HG02938 (cell line): ENCODE measurements around the gene TAX1BP1.

Source experiments
- ATAC-seq: cut with Tn5 transposase; IDR thresholded peaks from one replicate; pipeline ENCODE4 v1.9.1; 2021; ENCODE audit warnings: mild to moderate bottlenecking, moderate library complexity; ENCODE audit not compliant: unreplicated experiment

TAX1BP1 gene

GRCh38 chr7:27739909-27740448 lies at the start of gene TAX1BP1:
Gene TAX1BP1 (plus strand): TSS chr7:27740162. CDS start chr7:27748525, 8,363 bp downstream.
- ATAC-seq = peak; percentile 92

DNA sequence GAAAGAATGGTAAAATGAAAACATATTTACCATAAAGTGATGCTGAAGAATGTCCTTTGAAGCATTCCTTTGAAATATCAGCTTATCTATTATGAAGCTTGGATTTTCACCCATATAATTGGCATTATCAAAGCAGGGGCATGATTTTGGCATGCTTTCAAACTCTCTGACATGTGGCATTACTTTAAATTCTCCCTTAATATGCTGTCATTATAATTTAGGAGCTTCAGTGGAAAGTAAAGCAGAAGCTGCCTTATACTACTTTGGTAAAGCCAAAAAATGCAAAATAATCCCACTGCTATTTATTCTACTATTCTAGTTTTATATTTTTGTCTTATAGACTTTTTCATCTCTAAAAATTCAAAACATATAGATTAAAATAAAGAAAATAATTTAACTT lies 49.3 kb upstream of the TAX1BP1 start:
- ATAC-seq = no peak

GRCh38 chr7:27693794-27694193 lies 46.2 kb upstream of the TAX1BP1 start:
- no peak for ATAC-seq

- ATAC-seq = no peak
These were observed 44.9 kb upstream of the TAX1BP1 start for GRCh38 chr7:27695096-27695495.

DNA sequence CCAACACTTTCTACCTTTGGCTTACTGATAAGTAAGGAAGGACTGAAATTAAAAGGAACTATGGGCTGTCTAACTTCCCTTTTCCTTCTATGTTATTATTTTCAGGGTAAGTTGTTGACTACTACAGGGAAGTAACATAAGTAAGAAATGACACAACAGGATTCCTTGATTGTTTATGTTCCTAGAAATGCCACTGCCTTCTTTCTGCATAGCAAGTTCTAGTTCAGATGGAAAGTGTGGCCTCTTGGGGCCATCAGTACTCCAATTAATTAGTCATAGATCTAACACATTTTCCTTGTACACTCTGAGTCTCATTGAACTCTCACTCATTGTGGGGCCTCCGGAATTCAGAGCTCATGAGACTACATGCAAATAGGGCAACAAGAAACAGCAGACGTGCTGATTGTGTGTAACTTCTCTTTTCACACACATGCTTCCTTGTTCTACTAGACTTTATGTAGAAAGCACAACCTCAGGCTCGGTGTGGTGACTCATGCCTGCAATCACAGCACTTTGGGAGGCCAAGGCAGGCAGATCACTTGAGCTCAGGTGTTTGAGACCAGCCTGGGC lies 42.0 kb upstream of the TAX1BP1 start:
- ATAC-seq = no peak

DNA sequence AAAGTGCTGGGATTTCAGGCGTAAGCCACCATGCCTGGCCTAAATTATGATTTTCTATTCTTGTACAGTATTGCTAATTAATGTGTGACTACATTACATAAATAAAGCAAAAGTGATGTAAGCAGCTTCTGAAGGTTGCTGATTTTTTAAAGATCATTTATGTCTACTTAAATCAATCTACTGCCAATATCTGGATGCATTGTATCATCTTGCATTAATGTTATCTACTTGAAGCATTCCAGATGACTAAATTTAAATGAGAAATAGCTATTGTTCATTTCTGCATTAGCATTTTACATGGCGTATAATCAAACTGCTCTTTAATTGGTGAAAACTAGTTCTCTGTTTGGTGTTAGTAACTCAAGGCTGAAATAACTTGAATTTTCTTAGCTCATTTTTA lies 40.2 kb upstream of the TAX1BP1 start:
- no peak for ATAC-seq

- ATAC-seq = no peak
These were observed 39.5 kb upstream of the TAX1BP1 start for GRCh38 chr7:27700501-27700900.

- no peak for ATAC-seq
These were observed 36.8 kb upstream of the TAX1BP1 start for GRCh38 chr7:27703181-27703580.

GRCh38 chr7:27704422-27705199 lies 35.4 kb upstream of the TAX1BP1 start:
- ATAC-seq = no peak

GRCh38 chr7:27705200-27705594 lies 34.8 kb upstream of the TAX1BP1 start:
- ATAC-seq = no peak

- no peak for ATAC-seq
These were observed 31.5 kb upstream of the TAX1BP1 start for GRCh38 chr7:27708485-27708884.

DNA sequence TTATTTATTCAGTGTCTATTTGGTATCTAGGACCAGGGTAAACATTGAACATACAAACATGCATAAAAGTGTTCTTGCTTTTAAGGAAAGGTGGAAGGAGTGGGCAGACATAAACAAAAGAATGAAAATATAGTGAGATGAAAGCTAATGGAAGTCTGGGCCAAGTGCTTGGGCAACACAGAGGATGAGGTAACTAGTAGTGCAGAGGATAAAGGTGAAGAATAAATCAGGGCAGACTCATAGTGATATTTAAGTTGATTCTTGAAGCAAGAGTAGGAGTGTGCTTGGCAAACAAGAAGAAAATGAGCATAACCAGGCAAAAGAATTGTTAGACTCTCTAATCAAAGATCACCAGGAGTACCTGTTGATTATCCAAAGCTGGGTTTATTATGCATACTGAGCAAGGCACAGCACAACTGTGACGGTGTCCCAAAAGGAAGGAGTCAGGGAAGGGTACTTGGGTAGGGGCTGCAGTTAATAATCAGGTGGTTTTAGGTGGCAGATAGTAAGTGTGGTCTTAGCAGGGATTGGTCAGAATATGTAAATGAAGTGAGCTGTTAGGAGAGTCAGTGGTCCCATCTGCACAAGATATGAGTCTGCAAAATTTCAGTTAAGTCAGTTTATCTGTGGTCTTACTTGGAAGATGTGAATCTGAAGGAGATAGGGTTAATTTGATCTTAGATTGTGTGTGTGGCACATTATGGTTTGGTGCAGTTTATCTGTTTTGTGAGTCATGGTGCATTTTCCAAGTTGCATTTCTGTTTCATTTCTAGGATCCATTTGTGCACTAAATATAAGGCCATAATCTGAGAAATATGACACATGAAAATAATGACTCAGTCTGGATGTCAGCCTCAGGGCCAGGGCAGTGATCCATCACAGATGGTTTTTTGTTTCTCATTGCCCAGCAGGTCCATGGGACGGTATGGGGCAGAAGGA lies 30.6 kb upstream of the TAX1BP1 start:
- ATAC-seq = no peak

DNA sequence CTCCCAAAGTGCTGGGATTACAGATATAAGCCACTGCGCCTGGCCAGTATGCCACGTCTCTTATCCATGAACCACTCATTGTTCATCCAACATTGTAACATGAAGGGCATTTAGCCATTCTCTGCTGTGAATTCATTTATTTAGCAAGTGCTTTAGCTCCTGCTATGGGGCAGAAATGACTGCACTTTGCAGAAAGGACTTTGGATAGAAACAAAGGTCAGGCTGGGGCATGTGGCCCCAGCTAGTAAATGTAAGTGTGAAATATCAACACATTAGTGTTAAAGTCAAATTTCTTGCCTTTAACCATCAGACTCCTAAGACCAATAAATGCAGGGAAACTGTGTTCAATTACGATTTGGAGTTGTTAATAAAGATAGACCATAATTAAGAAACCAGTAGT lies 27.7 kb upstream of the TAX1BP1 start:
- no peak for ATAC-seq

DNA sequence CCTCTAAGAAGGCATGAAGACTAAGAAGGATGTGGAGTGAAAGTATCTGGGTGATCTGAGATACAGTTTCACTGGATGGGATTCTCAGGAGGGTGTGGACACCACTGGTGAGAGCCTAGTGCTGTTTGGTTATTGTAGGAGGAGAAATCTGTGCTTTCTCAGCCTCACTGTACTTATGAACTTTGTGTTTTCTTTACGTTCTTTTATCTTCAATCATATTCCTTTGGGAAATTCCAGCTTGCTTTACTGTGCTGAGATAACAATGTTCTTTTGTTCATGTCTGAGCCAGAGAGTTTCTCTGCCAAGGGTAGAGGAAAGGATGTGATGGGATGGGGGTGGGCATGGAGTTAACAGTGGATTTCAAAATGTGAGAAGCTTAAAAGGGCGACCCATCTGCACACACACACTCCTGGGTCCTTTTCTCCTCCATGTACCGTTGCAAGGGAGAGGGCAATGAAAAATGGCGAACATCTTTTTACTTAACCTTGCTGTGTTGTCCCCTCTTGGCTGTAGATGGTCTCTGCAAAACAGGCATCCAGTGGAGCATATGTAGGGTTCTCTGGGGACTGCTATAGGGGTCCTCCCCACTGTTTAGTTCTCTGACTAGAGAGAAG lies 25.0 kb upstream of the TAX1BP1 start:
- ATAC-seq = no peak

DNA sequence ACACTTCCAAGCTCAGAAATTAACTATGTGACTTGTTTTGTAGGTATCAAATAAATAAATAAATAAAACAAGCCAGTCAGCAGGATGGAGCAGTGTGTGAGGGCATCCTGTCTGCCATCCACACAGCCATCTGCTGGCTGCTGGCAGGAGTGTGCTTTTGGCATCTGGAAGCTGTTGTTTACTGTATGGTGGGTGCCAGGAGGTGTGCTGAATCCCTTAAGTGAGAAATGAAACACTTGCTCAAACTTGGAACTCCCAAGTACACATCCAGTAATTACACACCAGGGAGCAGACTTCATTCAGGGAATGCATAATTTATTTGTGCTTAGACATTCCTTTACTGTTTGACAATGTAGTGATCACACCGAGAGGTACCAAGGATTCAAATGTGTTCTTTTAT lies 16.9 kb upstream of the TAX1BP1 start:
- ATAC-seq = no peak

GRCh38 chr7:27727058-27727457 lies 12.9 kb upstream of the TAX1BP1 start:
- ATAC-seq = no peak

- no peak for ATAC-seq
These were observed 9.8 kb upstream of the TAX1BP1 start for GRCh38 chr7:27730112-27730511.

DNA sequence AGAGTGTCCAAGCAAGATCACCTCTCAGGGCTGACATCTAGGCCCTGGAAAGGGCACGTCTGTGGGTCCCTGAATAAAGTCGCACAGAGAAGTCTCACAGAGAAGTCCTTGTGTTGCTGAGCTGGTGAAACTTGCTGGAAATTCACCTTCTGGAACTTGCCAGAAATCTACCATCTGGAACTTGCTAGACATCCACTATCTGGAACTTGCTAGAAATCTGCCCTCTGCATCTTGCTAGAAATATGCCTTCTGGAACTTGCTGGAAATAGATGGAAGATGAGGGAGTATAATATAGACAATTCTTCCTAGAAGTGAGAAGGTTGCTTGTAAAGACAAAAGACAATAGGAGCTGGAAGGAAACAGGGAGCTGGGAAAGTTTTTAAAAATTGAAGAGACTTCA lies 5.4 kb upstream of the TAX1BP1 start:
- no peak for ATAC-seq

DNA sequence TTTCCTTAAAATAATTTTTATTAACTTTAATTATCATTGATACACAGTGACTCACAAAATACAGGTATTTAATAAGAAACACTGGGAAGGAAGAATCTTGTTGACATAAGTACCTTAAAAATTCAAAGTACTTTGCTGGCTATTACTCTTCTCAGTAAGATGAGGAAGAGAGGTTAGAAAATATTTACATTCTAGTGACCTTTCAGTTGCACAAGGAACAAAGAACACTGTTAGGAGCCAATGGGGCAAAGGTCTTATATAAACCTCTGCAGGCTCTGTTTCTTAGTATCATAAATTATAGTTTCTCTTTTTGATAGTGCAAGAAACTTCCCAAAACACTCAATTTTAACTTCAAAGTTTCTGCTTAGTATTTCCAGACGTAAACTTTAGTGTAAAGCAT lies 4.8 kb upstream of the TAX1BP1 start:
- ATAC-seq = no peak

GRCh38 chr7:27735831-27736230 lies 4.1 kb upstream of the TAX1BP1 start:
- no peak for ATAC-seq

DNA sequence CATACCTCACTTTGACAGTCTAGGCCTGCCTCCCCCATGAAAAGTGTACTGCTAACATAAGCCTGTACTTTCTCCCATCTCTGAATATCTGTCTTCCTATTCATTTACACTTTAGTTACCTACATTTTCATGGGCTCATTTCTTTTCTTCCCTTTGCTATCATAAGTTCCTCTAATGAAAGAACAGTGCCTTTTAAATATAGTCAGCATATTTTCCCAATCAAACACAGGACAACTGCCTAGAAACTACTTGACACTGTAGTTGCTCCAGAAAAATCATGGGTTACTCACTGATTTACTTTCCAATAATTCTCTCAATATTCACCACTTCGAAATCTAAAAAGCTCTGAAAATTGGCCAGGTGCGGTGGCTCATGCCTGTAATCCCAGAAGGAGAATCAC lies 2.8 kb upstream of the TAX1BP1 start:
- ATAC-seq = no peak
